H1 (cell line): ENCODE results near the gene ODR4. TPM values are rescaled to one million over a fixed set of nuclear protein-coding genes. Genes with fewer than 3 reads are reported as not detected.

Source experiments
- CTCF ChIA-PET: fragments of 300-600 bp; sonication (Branson Sonifier 250); formaldehyde crosslinking; loops from one replicate; lab custom pipeline; 2021; ENCODE audit not compliant: partially characterized antibody; lab: Charles Lee
- POLR2A ChIA-PET: fragments of 300-600 bp; sonication (Branson Sonifier 250); formaldehyde crosslinking; loops from one replicate; lab custom pipeline; 2021; ENCODE audit warnings: inconsistent platforms; ENCODE audit not compliant: partially characterized antibody; lab: Charles Lee
- DNase-seq, 2 experiments: peaks; one replicate each; pipeline versions ENCODE4 v3.0.0 to v3.0.0-alpha.2; 2010 to 2022; ENCODE audit warnings: low spot score in 2 of 2, low read depth in 1 of 2, mixed read lengths in 1 of 2
- FAIRE-seq: peaks from 2 replicates; lab custom pipeline; 2011; peaks lifted over from hg19 to GRCh38; lab: Jason Lieb, UNC
- H2AFZ ChIP-seq: 2 replicates; pipeline ENCODE4 v1.8.1; 2012; ENCODE audit warnings: low read length, inconsistent platforms
- H2AK5ac ChIP-seq: 2 replicates; pipeline ENCODE4 v1.6.1; 2013; ENCODE audit warnings: low read depth, low read length
- H2BK120ac ChIP-seq: replicated peaks from 2 replicates; pipeline ENCODE3; 2013; ENCODE audit warnings: low read depth, low read length, inconsistent platforms
- H2BK12ac ChIP-seq: 2 replicates; pipeline ENCODE4 v1.6.1; 2013; ENCODE audit warnings: low read depth, low read length
- H2BK15ac ChIP-seq: 2 replicates; pipeline ENCODE4 v1.6.1; 2013; ENCODE audit warnings: low read length
- H2BK20ac ChIP-seq: 2 replicates; pipeline ENCODE4 v1.6.1; 2013; ENCODE audit warnings: low read length
- H2BK5ac ChIP-seq: 2 replicates; pipeline ENCODE4 v1.6.1; 2013; ENCODE audit warnings: low read depth, low read length
- H3K14ac ChIP-seq: 2 replicates; pipeline ENCODE4 v1.6.1; 2013; ENCODE audit warnings: inconsistent platforms; ENCODE audit not compliant: insufficient read length
- H3K18ac ChIP-seq: 2 replicates; pipeline ENCODE4 v1.6.1; 2013; ENCODE audit warnings: low read length; ENCODE audit errors: extremely low read depth
- H3K23ac ChIP-seq: 2 replicates; pipeline ENCODE4 v1.6.1; 2013; ENCODE audit warnings: inconsistent platforms; ENCODE audit not compliant: insufficient read length
- H3K23me2 ChIP-seq: 2 replicates; pipeline ENCODE4 v1.6.1; 2013; ENCODE audit warnings: low read depth, low read length
- H3K27ac ChIP-seq: 2 replicates; pipeline ENCODE4 v1.6.1; 2011; ENCODE audit warnings: low read depth, low read length, inconsistent platforms
- H3K27me3 ChIP-seq, 4 experiments: replicated peaks in 1 of 4; 1 replicate in 1 of 4; 2 replicates in 3 of 4; pipeline versions ENCODE4 v1.6.1 to v1.8.1; 2011 to 2013; ENCODE audit warnings: low read length in 3 of 4, mild to moderate bottlenecking in 3 of 4, inconsistent platforms in 2 of 4, mixed read lengths in 2 of 4, moderate library complexity in 1 of 4; ENCODE audit not compliant: control insufficient read depth in 3 of 4, insufficient read depth in 3 of 4; ENCODE audit errors: extremely low read depth in 1 of 4
- H3K36me3 ChIP-seq, 4 experiments: 2 replicates each; pipeline versions ENCODE4 v1.6.1 to v1.8.1; 2011 to 2013; ENCODE audit warnings: mild to moderate bottlenecking in 4 of 4, low read length in 3 of 4, moderate library complexity in 2 of 4, control low read depth in 1 of 4, inconsistent platforms in 1 of 4; ENCODE audit not compliant: insufficient read depth in 4 of 4, control insufficient read depth in 2 of 4
- H3K4ac ChIP-seq: replicated peaks from 2 replicates; pipeline ENCODE3; 2013; ENCODE audit warnings: low read length, low read depth, mixed read lengths, inconsistent platforms; ENCODE audit not compliant: insufficient read length
- H3K4me1 ChIP-seq, 4 experiments: replicated peaks in 1 of 4; 1 replicate in 1 of 4; 2 replicates in 3 of 4; pipeline versions ENCODE4 v1.6.1 to v1.8.1; 2011 to 2013; ENCODE audit warnings: low read length in 3 of 4, inconsistent platforms in 2 of 4, mixed read lengths in 1 of 4; ENCODE audit not compliant: insufficient read depth in 4 of 4, control insufficient read depth in 3 of 4
- H3K4me2 ChIP-seq, 2 experiments: 2 replicates each; pipeline versions ENCODE4 v1.6.1 to v1.8.1; 2011 to 2013; ENCODE audit warnings: low read depth in 2 of 2, low read length in 2 of 2, control low read depth in 1 of 2, inconsistent platforms in 1 of 2, mild to moderate bottlenecking in 1 of 2; ENCODE audit not compliant: insufficient read depth in 1 of 2
- H3K4me3 ChIP-seq, 4 experiments: fragments of 200-600, 300-600 bp in 1 of 4; sonication (generic), shearing (Covaris generic), sonication (Bioruptor Twin) in 1 of 4; 2 replicates each; pipeline versions ENCODE4 v1.5.1 to v1.8.1; 2011 to 2016; ENCODE audit warnings: low read length in 4 of 4, low read depth in 3 of 4, control low read depth in 2 of 4, inconsistent platforms in 2 of 4, mild to moderate bottlenecking in 2 of 4, mixed read lengths in 1 of 4, moderate library complexity in 1 of 4; ENCODE audit not compliant: insufficient read depth in 2 of 4; ENCODE audit errors: extremely low read depth in 1 of 4
- H3K56ac ChIP-seq: replicated peaks from 2 replicates; pipeline ENCODE3; 2013; ENCODE audit warnings: low read depth, mild to moderate bottlenecking, mixed read lengths, low read length, inconsistent platforms; ENCODE audit not compliant: insufficient read length
- H3K79me1 ChIP-seq: 2 replicates; pipeline ENCODE4 v1.6.1; 2013; ENCODE audit warnings: low read depth, low read length, control low read depth
- H3K79me2 ChIP-seq, 2 experiments: 2 replicates each; pipeline versions ENCODE4 v1.6.1 to v1.8.1; 2012 to 2013; ENCODE audit warnings: low read length in 2 of 2, mild to moderate bottlenecking in 2 of 2, inconsistent platforms in 1 of 2; ENCODE audit not compliant: insufficient read depth in 2 of 2, control insufficient read depth in 1 of 2
- H3K9ac ChIP-seq, 4 experiments: replicated peaks in 1 of 4; 1 replicate in 1 of 4; 2 replicates in 3 of 4; pipeline versions ENCODE4 v1.6.1 to v1.8.1; 2011 to 2013; ENCODE audit warnings: low read depth in 3 of 4, low read length in 3 of 4, control low read depth in 2 of 4, mild to moderate bottlenecking in 2 of 4, moderate library complexity in 2 of 4, inconsistent platforms in 1 of 4; ENCODE audit errors: extremely low read depth in 1 of 4
- H3K9me3 ChIP-seq, 2 experiments: 2 replicates each; pipeline versions ENCODE4 v1.6.1 to v1.8.1; 2012 to 2013; ENCODE audit warnings: mild to moderate bottlenecking in 2 of 2, moderate library complexity in 2 of 2, control low read depth in 1 of 2, inconsistent platforms in 1 of 2, low read depth in 1 of 2, low read length in 1 of 2, mixed read lengths in 1 of 2; ENCODE audit not compliant: insufficient read depth in 2 of 2
- H4K20me1 ChIP-seq, 2 experiments: replicated peaks in 1 of 2; 2 replicates each; pipeline versions ENCODE3 to v1.8.1; 2011 to 2013; ENCODE audit warnings: inconsistent platforms in 2 of 2, low read length in 2 of 2, mild to moderate bottlenecking in 1 of 2; ENCODE audit not compliant: insufficient read depth in 2 of 2, control insufficient read depth in 1 of 2
- H4K5ac ChIP-seq: 2 replicates; pipeline ENCODE4 v1.6.1; 2013; ENCODE audit warnings: low read length, low read depth, mixed read lengths, inconsistent platforms; ENCODE audit not compliant: insufficient read length
- H4K8ac ChIP-seq: 2 replicates; pipeline ENCODE4 v1.8.0; 2013; ENCODE audit warnings: mild to moderate bottlenecking, moderate library complexity, low read length, inconsistent platforms; ENCODE audit not compliant: insufficient read depth; ENCODE audit errors: extremely low read depth
- H4K91ac ChIP-seq: replicated peaks from 2 replicates; pipeline ENCODE3; 2013; ENCODE audit warnings: low read length, mixed read lengths, inconsistent platforms; ENCODE audit not compliant: insufficient read length
- ASH2L ChIP-seq: fragments of 200-600, 300-600 bp; sonication (generic); IDR thresholded peaks from one replicate; pipeline ENCODE4 v1.7.1; 2017; ENCODE audit warnings: low read length
- CBX8 ChIP-seq: fragments of 300-800, 300-1000 bp; sonication (generic); IDR thresholded peaks from 2 replicates; pipeline ENCODE4 v1.7.1; 2016; ENCODE audit warnings: low read depth, low read length, borderline replicate concordance
- KDM4A ChIP-seq: IDR thresholded peaks from one replicate; pipeline ENCODE4 v1.7.1; 2012; ENCODE audit warnings: low read depth, mild to moderate bottlenecking, moderate library complexity, low read length, inconsistent platforms; ENCODE audit not compliant: severe bottlenecking
- MAFK ChIP-seq: IDR thresholded peaks from 2 replicates; pipeline ENCODE4 v1.6.1; 2012; ENCODE audit warnings: low read depth, mild to moderate bottlenecking, improper control_type of control experiment, low read length
- MAX ChIP-seq: IDR thresholded peaks from 2 replicates; pipeline ENCODE4 v1.6.1; 2012; ENCODE audit warnings: inconsistent platforms
- SP4 ChIP-seq: IDR thresholded peaks from 2 replicates; pipeline ENCODE4 v1.6.1; 2012; ENCODE audit warnings: low read length, inconsistent platforms
- USF2 ChIP-seq: IDR thresholded peaks from 2 replicates; pipeline ENCODE4 v1.6.1; 2011; ENCODE audit warnings: low read length, improper control_type of control experiment
- WGBS, 2 experiments: shearing (Covaris generic) in 1 of 2; methylation state at CpG; one replicate each; pipeline versions ENCODE4 v1.1.6 to v1.1.7; 2013 to 2015; ENCODE audit warnings: low lambda C conversion rate in 2 of 2, mixed read lengths in 2 of 2, inconsistent platforms in 1 of 2, low coverage in 1 of 2, missing lambda C conversion rate in 1 of 2; ENCODE audit not compliant: insufficient replicate concordance in 2 of 2, insufficient coverage in 1 of 2, insufficient read length in 1 of 2; ENCODE audit errors: extremely low coverage in 1 of 2, missing lambda C conversion rate in 1 of 2; 5-methylcytosine and 5-hydroxymethylcytosine counted together
- polyA plus RNA-seq, 7 experiments: library from polyadenylated mRNA; depleted of rRNA in 3 of 7; stranded (reverse) in 5 of 7; unstranded in 2 of 7; fragments of >200 nt in 5 of 7; fragments of 200-250 nt in 2 of 7; gene quantifications; 1 replicate in 5 of 7; 2 replicates in 1 of 7; 4 replicates in 1 of 7; pipeline versions ENCODE4 v1.2.1 to v1.2.3, GENCODE V29; 2011 to 2013; ENCODE audit warnings: missing spikeins in 2 of 7, mixed read lengths in 2 of 7
- total RNA-seq: library from RNA; stranded (reverse); fragmentation: NEBNext Ultra II Directional; extraction: Animal tissue kit (Norgen Biotek cat#: 25700); gene quantifications from 2 replicates; pipeline ENCODE4 v1.2.1, GENCODE V29; 2021

The ODR4 gene
- total and polyA plus RNA-seq, 2 of the 8 experiments (the other 6 are each of a cell fraction or from before 2014, with no cell fraction given), result 4.1 to 14.1 TPM

- POLR2A ChIA-PET, result no interaction called here
- no peaks in the 10 kb centered on the region for H3K27me3 ChIP-seq
- no peak overlapping the region for H2AFZ ChIP-seq
- no peaks in the 10 kb centered on the region for H3K79me2 ChIP-seq
- DNase-seq (no peak), FAIRE-seq (no peak)
- no peaks in the 10 kb centered on the region for H3K23me2 ChIP-seq
- no peak overlapping the region for H2BK15ac ChIP-seq
- no peaks in the 10 kb centered on the region for H3K36me3 ChIP-seq
- no peak overlapping the region for H3K18ac ChIP-seq
- H4K91ac ChIP-seq, result no peak overlapping the region
- no peak overlapping the region for H3K9ac ChIP-seq
- H3K27ac ChIP-seq, result no peak overlapping the region
- no peak overlapping the region for H2BK12ac ChIP-seq
- CTCF ChIA-PET, result interaction anchor here (1.6 kb wide), 1 partner anchor 11 kb away, joined by 4 read pairs; no protein-coding TSS in a partner anchor
- H2BK120ac ChIP-seq, result no peak overlapping the region
- no peaks in the 10 kb centered on the region for H4K20me1 ChIP-seq
- 95% methylated on average over 2 of the region's 2 CpGs; no CpG with 5 or more reads in 1 of the 2 experiments for WGBS, 2 experiments
- no peak overlapping the region for H2AK5ac ChIP-seq
- H3K4me1 ChIP-seq, result no peaks in the 10 kb centered on the region
- H3K4me3 ChIP-seq, result no peak overlapping the region
- TF ChIP-seq USF2 (no peak), CBX8 (no peak), MAX (no peak), ASH2L (no peak), MAFK (no peak), SP4 (no peak), KDM4A (no peak)
- no peak overlapping the region for H3K14ac ChIP-seq
- H3K79me1 ChIP-seq, result no peaks in the 10 kb centered on the region
- H2BK5ac ChIP-seq, result no peak overlapping the region
- H4K5ac ChIP-seq, result no peak overlapping the region
- H3K9me3 ChIP-seq, result no peaks in the 10 kb centered on the region
- no peak overlapping the region for H2BK20ac ChIP-seq
- no peak overlapping the region for H3K4me2 ChIP-seq
- no peak overlapping the region for H3K56ac ChIP-seq
- no peak overlapping the region for H3K23ac ChIP-seq
- no peak overlapping the region for H3K4ac ChIP-seq
- no peak overlapping the region for H4K8ac ChIP-seq
These were observed 68.0 kb downstream of the ODR4 start for GRCh38 chr1:186443638-186444037.
